Measurements from ENCODE around the gene SIGLEC8.
"Not testable (repeated sequence)": the region's sequence is repeated elsewhere in the genome, so short reads cannot be mapped to it uniquely, and the experiment has no call there.

The SIGLEC8 gene

DNA sequence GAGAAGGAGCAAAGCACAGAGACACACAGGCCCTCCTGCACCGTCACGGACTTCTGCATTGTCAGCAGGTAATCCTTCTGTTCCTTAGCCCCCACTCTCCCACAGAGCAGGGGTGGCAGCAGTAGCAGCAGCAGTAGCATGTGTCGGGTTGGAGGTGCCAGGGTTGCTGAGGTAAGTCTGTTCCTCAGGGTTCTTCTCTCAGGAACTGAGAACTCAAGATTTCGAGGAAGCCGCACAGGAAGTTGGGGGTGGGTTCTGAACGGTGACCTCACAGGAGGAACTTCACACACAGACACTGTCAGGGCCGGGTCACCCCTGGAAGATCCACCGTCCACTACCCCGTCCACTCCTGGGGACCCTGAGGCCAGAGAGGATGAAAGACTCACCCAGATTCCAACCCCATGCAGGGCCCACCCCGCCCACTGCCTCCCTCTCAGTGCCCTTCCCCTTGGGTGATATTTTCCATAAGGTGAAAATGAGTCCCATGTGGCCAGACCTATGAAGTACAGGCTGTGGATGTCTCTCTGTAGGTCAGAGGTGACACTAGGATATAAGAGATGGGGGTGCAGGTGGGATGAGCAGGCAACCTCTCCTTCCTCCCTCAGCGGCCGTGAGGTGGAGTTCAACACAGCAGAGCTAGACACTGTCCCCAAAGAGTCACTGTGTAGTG, 43.5 kb upstream of the SIGLEC8 start, which contains the start of gene SIGLEC12:
TSS of gene SIGLEC12 (minus strand) at position 207 of the 670 bp plus-strand sequence. CDS start at position 140, 67 bp downstream.
- in situ Hi-C loops (cut with HindIII; ENCODE audit: low sequenced_read_pairs), result no loop called here
- DNase-seq (ENCODE audit: low read depth, low spot score), result no peak
- no peak within 1 kb of the TSS for H3K4me3 ChIP-seq (ENCODE audit: low read depth, low read length)
- TF ChIP-seq CTCF (IDR thresholded peaks at IDR 0.05; ENCODE audit: low read depth, low read length), result no peak

GRCh38 chr19:51500931-51501330, 42.7 kb upstream of the SIGLEC8 start:
- H3K4me3 ChIP-seq (ENCODE audit: low read depth, low read length); in situ Hi-C loops (cut with HindIII; ENCODE audit: low sequenced_read_pairs); DNase-seq (ENCODE audit: low read depth, low spot score): not testable (repeated sequence)

DNA sequence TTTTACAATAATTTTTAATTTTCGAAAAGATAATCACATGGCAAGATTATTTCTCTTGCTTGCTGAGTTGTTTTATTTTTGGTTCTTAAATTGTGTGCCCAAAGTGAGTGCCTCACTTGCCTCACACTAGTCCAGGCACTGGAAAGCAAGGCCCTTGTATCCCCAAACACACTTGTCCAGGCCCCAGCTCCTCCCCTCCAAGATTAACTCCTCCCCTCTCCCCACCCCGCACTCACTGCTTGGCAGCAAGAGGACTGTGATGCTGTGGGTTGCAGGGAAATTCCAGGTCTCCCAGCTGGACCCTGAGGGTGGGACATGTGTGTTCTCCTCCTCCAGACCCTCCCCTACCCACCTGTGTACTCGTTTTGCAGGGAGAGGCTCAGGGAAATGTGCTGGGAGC, 39.4 kb upstream of the SIGLEC8 start:
- TF ChIP-seq CTCF (IDR thresholded peaks at IDR 0.05; ENCODE audit: low read depth, low read length), result no peak
- H3K4me3 ChIP-seq (ENCODE audit: low read depth, low read length), result no peak overlapping the region
- in situ Hi-C loops (cut with HindIII; ENCODE audit: low sequenced_read_pairs), result no loop called here
- DNase-seq (ENCODE audit: low read depth, low spot score), result no peak

- H3K4me3 ChIP-seq (ENCODE audit: low read depth, low read length), result no peak overlapping the region
- no peak for DNase-seq (ENCODE audit: low read depth, low spot score)
- in situ Hi-C loops (cut with HindIII; ENCODE audit: low sequenced_read_pairs), result no loop called here
- TF ChIP-seq CTCF (IDR thresholded peaks at IDR 0.05; ENCODE audit: low read depth, low read length), result no peak
Observed at GRCh38 chr19:51493776-51494175, 35.5 kb upstream of the SIGLEC8 start.

GRCh38 chr19:51491586-51491985, 33.3 kb upstream of the SIGLEC8 start:
- DNase-seq (ENCODE audit: low read depth, low spot score), result no peak
- TF ChIP-seq CTCF (IDR thresholded peaks at IDR 0.05; ENCODE audit: low read depth, low read length), result no peak
- H3K4me3 ChIP-seq (ENCODE audit: low read depth, low read length), result no peak overlapping the region
- in situ Hi-C loops (cut with HindIII; ENCODE audit: low sequenced_read_pairs), result no loop called here

DNA sequence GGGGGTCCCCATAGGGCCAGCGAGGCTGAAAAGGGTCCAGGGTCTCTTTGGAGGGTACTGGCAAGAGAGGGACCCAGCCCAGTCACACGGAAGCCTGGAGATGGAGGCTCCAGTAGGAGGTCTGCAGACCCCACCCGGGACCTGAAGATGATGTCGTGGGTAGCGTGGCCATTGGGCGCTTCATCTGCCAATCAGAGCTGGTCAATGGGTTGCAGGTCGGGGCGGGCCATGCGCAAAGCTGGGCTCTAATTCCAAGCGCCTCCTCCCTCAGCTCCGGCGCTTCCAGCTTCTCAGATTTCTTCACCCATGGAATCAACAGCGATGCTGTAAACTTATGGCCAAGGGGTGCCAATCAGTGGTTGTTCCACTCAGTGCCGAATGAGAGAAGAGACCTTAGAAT, 32.4 kb upstream of the SIGLEC8 start:
- no peak for DNase-seq (ENCODE audit: low read depth, low spot score)
- TF ChIP-seq CTCF (IDR thresholded peaks at IDR 0.05; ENCODE audit: low read depth, low read length), result no peak
- no peak overlapping the region for H3K4me3 ChIP-seq (ENCODE audit: low read depth, low read length)
- in situ Hi-C loops (cut with HindIII; ENCODE audit: low sequenced_read_pairs), result no loop called here

GRCh38 chr19:51489113-51489512, 30.9 kb upstream of the SIGLEC8 start:
- DNase-seq (ENCODE audit: low read depth, low spot score), result no peak
- in situ Hi-C loops (cut with HindIII; ENCODE audit: low sequenced_read_pairs), result no loop called here
- H3K4me3 ChIP-seq (ENCODE audit: low read depth, low read length), result no peak overlapping the region
- no peak for TF ChIP-seq CTCF (IDR thresholded peaks at IDR 0.05; ENCODE audit: low read depth, low read length)
